Panc1 (cell line): ENCODE data around the gene PLCH2. TPM values are rescaled to one million over a fixed set of nuclear protein-coding genes. Genes with fewer than 3 reads are reported as not detected.

Source experiments
- ATAC-seq: fragments of 200-7000 bp; cut with Tn5 transposase; 2 replicates; pipeline ENCODE4 v1.9.1; 2020; ENCODE audit warnings: mild to moderate bottlenecking, moderate library complexity
- BruUV-seq: library from RNA; stranded (reverse); fragments of 400-500 nt; replicated peaks from 2 replicates; lab custom pipeline; 2021; lab: Mats Ljungman, UMichigan
- CTCF ChIA-PET: fragments of 300-600 bp; sonication (Branson Sonifier 250); formaldehyde crosslinking; loops from one replicate; lab custom pipeline; 2022; ENCODE audit warnings: antibody characterized with exemption; lab: Charles Lee
- POLR2A ChIA-PET: fragments of 300-600 bp; sonication (Branson Sonifier 250); formaldehyde crosslinking; loops from one replicate; lab custom pipeline; 2022; ENCODE audit warnings: antibody characterized with exemption; lab: Charles Lee
- DNase-seq: peaks from one replicate; pipeline ENCODE4 v3.0.0-alpha.2; 2010; ENCODE audit warnings: low read depth, low spot score
- H3K27ac ChIP-seq: 2 replicates; pipeline ENCODE4 v1.5.1; 2011; ENCODE audit warnings: mild to moderate bottlenecking, low read length, inconsistent platforms
- H3K27me3 ChIP-seq: fragments of 200-500 bp; sonication (Bioruptor generic); 2 replicates; pipeline ENCODE4 v1.6.0; 2014; ENCODE audit warnings: low read length, inconsistent platforms; ENCODE audit not compliant: control insufficient read depth, insufficient read depth
- H3K36me3 ChIP-seq: fragments of 200-500 bp; sonication (Bioruptor generic); 2 replicates; pipeline ENCODE4 v1.5.1; 2014; ENCODE audit warnings: inconsistent platforms, mild to moderate bottlenecking, low read length, moderate library complexity; ENCODE audit not compliant: control insufficient read depth, insufficient read depth
- H3K4me1 ChIP-seq: 2 replicates; pipeline ENCODE4 v1.5.1; 2011; ENCODE audit warnings: inconsistent platforms, mild to moderate bottlenecking, low read length, moderate library complexity; ENCODE audit not compliant: control insufficient read depth, insufficient read depth
- H3K4me3 ChIP-seq, 2 experiments: 2 replicates each; pipeline ENCODE4 v1.5.1; 2011 to 2012; ENCODE audit warnings: low read depth in 2 of 2, low read length in 2 of 2, mild to moderate bottlenecking in 2 of 2, inconsistent platforms in 1 of 2, moderate library complexity in 1 of 2
- H3K9me3 ChIP-seq: fragments of 200-500 bp; sonication (Bioruptor generic); 2 replicates; pipeline ENCODE4 v1.5.1; 2014; ENCODE audit warnings: low read depth, mild to moderate bottlenecking, inconsistent platforms, low read length, moderate library complexity; ENCODE audit not compliant: control insufficient read depth, insufficient read depth
- POLR2AphosphoS5 ChIP-seq: IDR thresholded peaks from 2 replicates; pipeline ENCODE4 v1.6.1; 2012; ENCODE audit warnings: mild to moderate bottlenecking, low read depth, low read length, moderate library complexity
- REST ChIP-seq, 2 experiments: IDR thresholded peaks; 2 replicates each; pipeline ENCODE4 v1.6.1; 2011 to 2012; ENCODE audit warnings: low read depth in 2 of 2, control low read depth in 1 of 2, low read length in 1 of 2, mild to moderate bottlenecking in 1 of 2, moderate library complexity in 1 of 2; ENCODE audit not compliant: insufficient read depth in 1 of 2
- SIN3A ChIP-seq: IDR thresholded peaks from 2 replicates; pipeline ENCODE4 v1.6.1; 2012; ENCODE audit warnings: low read depth, mild to moderate bottlenecking, low read length, moderate library complexity, borderline replicate concordance; ENCODE audit not compliant: insufficient read depth
- TCF7L2 ChIP-seq: IDR thresholded peaks from 2 replicates; pipeline ENCODE4 v1.6.1; 2011; ENCODE audit warnings: mild to moderate bottlenecking, low read depth, low read length, inconsistent platforms
- in situ Hi-C: cut with HindIII; loops from 2 replicates; pipeline ENCODE4 v1.10.0; 2016; ENCODE audit warnings: low sequenced_read_pairs, low pct_unique_long_range_greater_than_20kb
- intact Hi-C: fragments of 100-400 bp; cut with micrococcal nuclease; formaldehyde crosslinking; loops from one replicate; pipeline ENCODE4 v1.10.0; 2022; ENCODE audit not compliant: unreplicated experiment
- total RNA-seq: library from RNA; stranded (reverse); gene quantifications from one replicate; pipeline ENCODE4 v1.2.1, GENCODE V29; 2021; ENCODE audit not compliant: unreplicated experiment
- TF ChIP-seq, protein P1 (sequence below): fragments of 450-650 bp; IDR thresholded peaks from 2 replicates; pipeline ENCODE4 v1.5.1; 2017; ENCODE audit warnings: mild to moderate bottlenecking

Gene PLCH2
- total RNA-seq, 1 experiment from 2014 or later = 41.2 TPM

DNA sequence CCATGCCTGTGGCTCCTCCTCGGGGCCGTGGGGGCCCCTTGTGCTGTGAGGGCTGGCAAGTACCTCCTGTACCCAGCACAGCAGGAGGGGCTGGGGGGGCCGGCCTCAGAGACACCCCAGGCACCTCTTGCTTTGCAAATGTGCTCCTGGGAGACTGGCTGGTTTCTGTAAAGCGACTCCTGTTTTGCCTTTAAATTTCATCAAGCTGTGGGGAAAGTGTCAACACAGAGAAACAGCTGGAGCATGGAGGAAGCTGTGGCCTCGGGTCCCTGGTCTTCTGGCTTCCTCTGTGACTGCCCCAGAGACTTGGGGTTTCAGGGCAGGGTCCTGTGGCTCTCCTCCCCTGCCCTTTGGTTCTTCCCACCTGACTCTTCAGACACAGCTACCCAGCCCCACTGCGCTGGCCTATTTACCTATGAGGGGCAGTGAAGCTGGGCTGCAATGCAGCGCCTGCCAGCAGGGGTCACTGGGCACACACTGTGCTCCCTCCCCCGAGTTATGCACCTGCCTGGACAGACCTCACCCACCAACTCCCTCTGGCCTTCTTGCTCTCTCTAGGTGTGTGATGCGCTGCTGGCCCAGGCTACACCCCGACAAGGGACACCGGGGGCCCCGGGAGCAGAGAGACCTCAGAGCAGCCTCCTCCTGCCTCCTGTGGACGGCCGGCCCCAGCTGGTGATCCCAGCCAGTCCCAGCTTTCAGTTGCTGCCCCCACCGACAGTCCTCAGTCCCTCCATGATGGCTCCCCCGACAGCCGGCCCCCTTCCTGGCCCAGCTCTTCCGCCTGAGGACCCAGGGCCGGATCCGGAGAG lies 46.1 kb upstream of the PLCH2 start:
- ATAC-seq (peak; percentile 60), DNase-seq (no peak)
- no peaks in the 10 kb centered on the region for H3K27me3 ChIP-seq
- ChIA-PET POLR2A (no interaction called here), CTCF (interaction anchor here (0.6 to 1.3 kb wide), 4 partner anchors 10 to 73 kb away, joined by 3 to 8 read pairs (median 4); no protein-coding TSS in a partner anchor)
- intact Hi-C loops (no loop called here), in situ Hi-C loops (no loop called here)
- H3K4me1 ChIP-seq = peaks cover 3% of the 10 kb centered on the region; the same call in 1 of the 2 replicates
- no peak overlapping the region for H3K4me3 ChIP-seq
- TF ChIP-seq POLR2AphosphoS5 (no peak), TCF7L2 (no peak), REST (IDR thresholded peaks at IDR 0.05; ENCODE audit: insufficient read depth in 1 of 2, low read depth in 2 of 2, low read length in 1 of 2) (no peak), SIN3A (no peak)
- TF ChIP-seq, protein P1, sequence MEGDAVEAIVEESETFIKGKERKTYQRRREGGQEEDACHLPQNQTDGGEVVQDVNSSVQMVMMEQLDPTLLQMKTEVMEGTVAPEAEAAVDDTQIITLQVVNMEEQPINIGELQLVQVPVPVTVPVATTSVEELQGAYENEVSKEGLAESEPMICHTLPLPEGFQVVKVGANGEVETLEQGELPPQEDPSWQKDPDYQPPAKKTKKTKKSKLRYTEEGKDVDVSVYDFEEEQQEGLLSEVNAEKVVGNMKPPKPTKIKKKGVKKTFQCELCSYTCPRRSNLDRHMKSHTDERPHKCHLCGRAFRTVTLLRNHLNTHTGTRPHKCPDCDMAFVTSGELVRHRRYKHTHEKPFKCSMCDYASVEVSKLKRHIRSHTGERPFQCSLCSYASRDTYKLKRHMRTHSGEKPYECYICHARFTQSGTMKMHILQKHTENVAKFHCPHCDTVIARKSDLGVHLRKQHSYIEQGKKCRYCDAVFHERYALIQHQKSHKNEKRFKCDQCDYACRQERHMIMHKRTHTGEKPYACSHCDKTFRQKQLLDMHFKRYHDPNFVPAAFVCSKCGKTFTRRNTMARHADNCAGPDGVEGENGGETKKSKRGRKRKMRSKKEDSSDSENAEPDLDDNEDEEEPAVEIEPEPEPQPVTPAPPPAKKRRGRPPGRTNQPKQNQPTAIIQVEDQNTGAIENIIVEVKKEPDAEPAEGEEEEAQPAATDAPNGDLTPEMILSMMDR = peak; percentile 88
- no peaks in the 10 kb centered on the region for H3K9me3 ChIP-seq
- BruUV-seq = no TSS peak
- H3K27ac ChIP-seq = no peak overlapping the region
- H3K36me3 ChIP-seq = no peaks in the 10 kb centered on the region

DNA sequence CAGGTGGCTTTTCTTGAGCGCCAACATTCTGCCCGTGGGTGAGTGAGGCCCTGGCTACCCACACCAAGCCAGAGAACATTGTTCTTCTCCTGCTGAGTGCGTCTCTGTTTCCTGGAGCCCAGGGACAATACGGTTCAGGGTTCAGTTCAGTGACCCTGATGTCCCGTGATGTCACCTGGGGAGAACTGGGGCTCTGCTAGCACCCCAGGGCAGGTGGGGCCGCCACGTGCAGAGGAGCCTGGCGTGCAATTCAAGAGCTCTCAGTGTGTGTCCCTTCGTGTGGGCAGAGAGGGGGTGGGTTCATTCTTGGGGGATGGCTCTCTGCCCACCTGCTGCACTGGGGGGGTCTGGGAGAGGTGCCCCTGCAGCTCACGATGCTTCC lies 45.5 kb upstream of the PLCH2 start:
- Histone ChIP-seq H3K4me1 (peaks cover 3% of the 10 kb centered on the region; the same call in 1 of the 2 replicates), H3K4me3 (no peak overlapping the region), H3K27me3 (no peaks in the 10 kb centered on the region), H3K27ac (no peak overlapping the region), H3K36me3 (no peaks in the 10 kb centered on the region), H3K9me3 (no peaks in the 10 kb centered on the region)
- no peak for ATAC-seq
- POLR2A ChIA-PET = no interaction called here
- TF ChIP-seq POLR2AphosphoS5 = no peak
- TF ChIP-seq, protein P1 = no peak
- TF ChIP-seq REST (IDR thresholded peaks at IDR 0.05; ENCODE audit: insufficient read depth in 1 of 2, low read depth in 2 of 2, low read length in 1 of 2) = no peak
- no peak for TF ChIP-seq TCF7L2
- TF ChIP-seq SIN3A = no peak
- in situ Hi-C loops = no loop called here
- DNase-seq = no peak
- CTCF ChIA-PET = interaction anchor here (0.6 to 1.3 kb wide), 3 partner anchors 15 to 73 kb away, joined by 3 to 8 read pairs (median 3); no protein-coding TSS in a partner anchor
- BruUV-seq = no TSS peak
- intact Hi-C loops = no loop called here
